ENCODE data around the gene NIP7. TPM values are rescaled to one million over a fixed set of nuclear protein-coding genes. Genes with fewer than 3 reads are reported as not detected.

Gene NIP7
- total and polyA plus RNA-seq, 2 donors (not counting 3 experiments of a cell fraction or from before 2014, with no cell fraction given), result 8.8 to 46.8 TPM

DNA sequence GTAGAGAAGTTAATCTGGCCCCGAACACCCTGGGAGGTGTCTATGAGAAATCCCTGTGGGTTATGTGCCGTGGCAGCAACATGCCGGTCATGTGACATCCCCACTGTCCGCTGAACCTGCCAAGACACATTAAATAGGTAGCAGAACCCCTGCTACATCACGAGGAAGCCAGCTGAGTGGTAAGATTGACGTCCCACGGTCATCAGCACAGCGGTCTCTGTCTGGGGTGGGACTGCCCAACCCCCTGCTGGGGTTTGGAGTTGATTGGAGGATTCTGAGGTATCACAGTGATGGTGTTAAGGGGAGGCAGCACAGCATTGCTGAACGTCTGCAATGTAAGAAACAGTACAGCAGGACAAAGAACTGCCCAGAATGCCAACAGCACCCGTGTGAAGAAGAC is 10.0 kb downstream of the NIP7 start:
- no peak for FAIRE-seq
- no peak overlapping the region for H3K4me3 ChIP-seq (replicated peaks in 1 of 3; ENCODE audit: insufficient read depth in 1 of 3, low read depth in 1 of 3, low read length in 3 of 3)
- POLR2A ChIA-PET, result no interaction called here

GRCh38 chr16:69350536-69351133 is 11.1 kb downstream of the NIP7 start:
- no peak overlapping the region for H3K9ac ChIP-seq (replicated peaks; ENCODE audit: extremely low read depth, insufficient read depth, low read length)
- no peaks in the 10 kb centered on the region for H3K79me2 ChIP-seq (ENCODE audit: control insufficient read depth, insufficient read depth, low read length)
- no peak for TF ChIP-seq POLR2A (IDR thresholded peaks at IDR 0.05; ENCODE audit: low read depth, low read length)
- no peak for TF ChIP-seq FOS (IDR thresholded peaks at IDR 0.05; ENCODE audit: borderline replicate concordance, insufficient read depth, low read length)
- H3K36me3 ChIP-seq (ENCODE audit: control insufficient read depth in 2 of 2, extremely low read depth in 1 of 2, insufficient read depth in 2 of 2, low read length in 2 of 2), result peaks cover 0 to 4% of the 10 kb centered on the region in 2 experiments
- H3K27me3 ChIP-seq (ENCODE audit: control insufficient read depth in 2 of 2, insufficient read depth in 2 of 2, low read length in 2 of 2), result no peaks in the 10 kb centered on the region
- H3K4me3 ChIP-seq (replicated peaks in 1 of 3; ENCODE audit: insufficient read depth in 1 of 3, low read depth in 1 of 3, low read length in 3 of 3), result no peak overlapping the region
- H3K4me2 ChIP-seq (ENCODE audit: insufficient read depth, low read length), result no peak overlapping the region
- H3K9me1 ChIP-seq (replicated peaks; ENCODE audit: control insufficient read depth, extremely low read depth, insufficient read depth, low read length), result no peaks in the 10 kb centered on the region
- H3K9me3 ChIP-seq (replicated peaks; ENCODE audit: control insufficient read depth, insufficient read depth, low read length), result no peaks in the 10 kb centered on the region
- H3K4me1 ChIP-seq (ENCODE audit: control insufficient read depth, extremely low read depth, insufficient read depth, low read length), result no peaks in the 10 kb centered on the region
- POLR2A ChIA-PET, result interaction anchor here (0.7 kb wide), 1 partner anchor 740 kb away, joined by 5 read pairs; no protein-coding TSS in a partner anchor
- DNase-seq (ENCODE audit: low read depth, low spot score) (no peak), FAIRE-seq (no peak)
- H4K20me1 ChIP-seq (replicated peaks; ENCODE audit: control insufficient read depth, extremely low read depth, insufficient read depth, low read length), result no peaks in the 10 kb centered on the region
- intact Hi-C loops (cut with micrococcal nuclease), result no loop called here
- no TSS peak for BruUV-seq (replicated peaks)
- no peak overlapping the region for H3K27ac ChIP-seq (ENCODE audit: insufficient read depth, low read depth, low read length)
- H2AFZ ChIP-seq (ENCODE audit: low read depth, low read length), result no peak overlapping the region
- dilution Hi-C loops (cut with MboI; ENCODE audit: extremely low pct_ligation_motif_present, low sequenced_read_pairs), result no loop called here
- CTCF ChIA-PET, result no interaction called here

More for the DNA sequence above, 10.0 kb downstream of the NIP7 start:
- BruUV-seq (replicated peaks), result no TSS peak
- TF ChIP-seq FOS (IDR thresholded peaks at IDR 0.05; ENCODE audit: borderline replicate concordance, insufficient read depth, low read length), result no peak
- Histone ChIP-seq H3K79me2 (ENCODE audit: control insufficient read depth, insufficient read depth, low read length) (no peaks in the 10 kb centered on the region), H3K9me3 (replicated peaks; ENCODE audit: control insufficient read depth, insufficient read depth, low read length) (no peaks in the 10 kb centered on the region), H3K9me1 (replicated peaks; ENCODE audit: control insufficient read depth, extremely low read depth, insufficient read depth, low read length) (no peaks in the 10 kb centered on the region), H3K27ac (ENCODE audit: insufficient read depth, low read depth, low read length) (no peak overlapping the region), H3K9ac (replicated peaks; ENCODE audit: extremely low read depth, insufficient read depth, low read length) (no peak overlapping the region), H3K36me3 (ENCODE audit: control insufficient read depth in 2 of 2, extremely low read depth in 1 of 2, insufficient read depth in 2 of 2, low read length in 2 of 2) (peaks cover 0 to 2% of the 10 kb centered on the region in 2 experiments), H2AFZ (ENCODE audit: low read depth, low read length) (no peak overlapping the region), H3K27me3 (ENCODE audit: control insufficient read depth in 2 of 2, insufficient read depth in 2 of 2, low read length in 2 of 2) (no peaks in the 10 kb centered on the region), H4K20me1 (replicated peaks; ENCODE audit: control insufficient read depth, extremely low read depth, insufficient read depth, low read length) (no peaks in the 10 kb centered on the region), H3K4me1 (ENCODE audit: control insufficient read depth, extremely low read depth, insufficient read depth, low read length) (no peaks in the 10 kb centered on the region), H3K4me2 (ENCODE audit: insufficient read depth, low read length) (no peak overlapping the region)
- intact Hi-C loops (cut with micrococcal nuclease) (no loop called here), dilution Hi-C loops (cut with MboI; ENCODE audit: extremely low pct_ligation_motif_present, low sequenced_read_pairs) (no loop called here)
- CTCF ChIA-PET, result no interaction called here
- no peak for DNase-seq (ENCODE audit: low read depth, low spot score)
